GM23248 (cell line): Measurements from ENCODE around the gene JMJD1C.

Source experiments
- EZH2 ChIP-seq: fragments of 200-600 bp; sonication (generic); IDR thresholded peaks from 2 replicates; pipeline ENCODE4 v1.6.1; 2018; ENCODE audit warnings: antibody characterized with exemption, mild to moderate bottlenecking; ENCODE audit not compliant: insufficient read depth, poor library complexity, severe bottlenecking
- EZH2phosphoT487 ChIP-seq: fragments of 200-600 bp; sonication (generic); IDR thresholded peaks from 2 replicates; pipeline ENCODE4 v1.6.1; 2018; ENCODE audit warnings: antibody characterized with exemption, moderate library complexity, mild to moderate bottlenecking, low read depth; ENCODE audit not compliant: insufficient read depth

DNA sequence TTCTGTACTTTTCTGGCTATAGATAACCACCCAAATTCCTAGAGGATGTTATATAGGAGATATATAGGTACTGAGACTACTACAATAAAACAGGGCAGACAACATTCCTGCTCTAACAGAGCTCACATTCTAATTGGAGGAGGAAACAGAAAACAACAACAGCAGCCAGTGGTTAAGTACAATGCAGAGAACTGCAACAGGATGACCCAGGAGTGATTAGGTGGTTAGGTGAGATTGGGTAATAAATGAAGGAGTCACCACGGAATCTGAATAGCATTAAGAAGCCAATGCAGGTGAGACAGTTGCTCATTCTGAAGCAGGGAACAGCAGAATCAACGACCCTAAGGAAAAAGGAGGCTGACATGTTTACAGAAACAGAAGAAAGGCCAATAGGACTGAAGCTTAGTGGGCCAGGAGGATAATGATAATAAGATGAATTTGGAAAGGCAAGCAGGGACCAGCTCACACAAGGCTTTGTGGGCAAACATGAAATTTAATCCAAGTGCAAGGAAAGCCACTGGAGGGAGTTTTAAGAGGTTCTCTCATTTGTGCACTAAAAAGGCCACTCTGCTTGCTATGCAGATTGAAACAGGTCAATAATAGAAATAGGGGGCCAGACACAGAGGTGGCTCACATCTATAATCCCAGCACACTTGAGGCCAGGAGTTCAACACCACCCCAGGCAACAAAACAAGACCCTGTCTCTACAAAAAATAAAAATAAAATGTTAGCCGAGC is 38.5 kb upstream of the JMJD1C start:
- TF ChIP-seq EZH2phosphoT487 (no peak), EZH2 (no peak)
